Brain microvascular endothelial cell (primary cell): ENCODE measurements around the gene SEZ6L2.
"Not testable (repeated sequence)": the region's sequence is repeated elsewhere in the genome, so short reads cannot be mapped to it uniquely, and the experiment has no call there.

Experiments
- DNase-seq: peaks from one replicate; pipeline ENCODE4 v3.0.0-alpha.2; 2020
- H3K27ac ChIP-seq: fragments of 250-450 bp; sonication (Bioruptor Pico); 2 replicates; pipeline ENCODE4 v1.5.1; 2020; ENCODE audit warnings: mild to moderate bottlenecking, moderate library complexity
- H3K27me3 ChIP-seq: fragments of 250-450 bp; sonication (Bioruptor Pico); replicated peaks from 2 replicates; pipeline ENCODE4 v1.5.1; 2020; ENCODE audit warnings: mild to moderate bottlenecking
- H3K36me3 ChIP-seq: fragments of 250-450 bp; sonication (Bioruptor Pico); replicated peaks from 2 replicates; pipeline ENCODE4 v1.5.1; 2020; ENCODE audit warnings: mild to moderate bottlenecking
- H3K4me3 ChIP-seq: 2 replicates; pipeline ENCODE4 v1.5.1; 2011; ENCODE audit warnings: low read depth, mild to moderate bottlenecking, control low read depth, low read length, moderate library complexity
- in situ Hi-C: cut with HindIII; loops from 2 replicates; pipeline ENCODE4 v1.10.0; 2017; ENCODE audit warnings: low sequenced_read_pairs, low pct_ligation_motif_present
- TF ChIP-seq, protein P1 (sequence below): IDR thresholded peaks from 2 replicates; pipeline ENCODE4 v1.5.1; 2011; ENCODE audit warnings: low read depth, mild to moderate bottlenecking, moderate library complexity, low read length, control low read depth, inconsistent platforms; ENCODE audit errors: missing control alignments

The SEZ6L2 gene

DNA sequence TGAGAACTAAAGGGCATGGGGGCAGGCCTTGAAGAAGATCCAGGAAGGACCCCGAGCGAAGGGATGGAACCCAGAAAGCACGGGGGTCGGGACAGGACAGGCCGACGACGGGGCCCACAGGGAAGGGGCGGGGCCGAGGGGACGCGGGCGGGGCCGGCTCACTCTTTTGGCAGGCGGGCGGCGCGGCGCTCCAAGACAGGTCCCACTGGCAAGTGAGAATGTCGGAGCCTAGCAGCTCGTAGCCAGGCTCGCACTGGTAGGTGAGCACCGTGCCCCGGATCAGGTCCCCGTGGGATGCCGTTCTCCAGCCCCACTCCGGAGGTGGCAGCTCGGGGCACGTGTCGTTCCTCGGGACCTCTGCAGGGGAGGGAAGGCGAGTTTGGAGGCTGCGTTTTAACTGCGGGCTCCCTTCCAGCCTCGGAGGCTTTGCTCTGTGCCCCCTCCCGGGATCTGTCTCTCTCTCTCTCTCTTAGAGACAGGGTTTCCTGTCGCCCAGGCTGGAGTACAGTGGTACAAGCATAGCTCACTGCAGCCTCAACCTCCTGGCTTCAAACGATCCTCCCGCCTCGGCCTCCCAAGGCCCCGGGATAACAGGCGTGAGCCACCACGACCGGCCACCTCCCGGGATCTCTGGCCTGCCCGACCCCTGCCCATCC, 22.6 kb downstream of the SEZ6L2 start:
- H3K27me3 ChIP-seq, result peaks cover 9% of the 10 kb centered on the region
- H3K27ac ChIP-seq, result no peak overlapping the region
- DNase-seq, result no peak
- H3K4me3 ChIP-seq, result peak overlapping the region; percentile 29
- in situ Hi-C loops, result no loop called here
- no peaks in the 10 kb centered on the region for H3K36me3 ChIP-seq
- TF ChIP-seq, protein P1, sequence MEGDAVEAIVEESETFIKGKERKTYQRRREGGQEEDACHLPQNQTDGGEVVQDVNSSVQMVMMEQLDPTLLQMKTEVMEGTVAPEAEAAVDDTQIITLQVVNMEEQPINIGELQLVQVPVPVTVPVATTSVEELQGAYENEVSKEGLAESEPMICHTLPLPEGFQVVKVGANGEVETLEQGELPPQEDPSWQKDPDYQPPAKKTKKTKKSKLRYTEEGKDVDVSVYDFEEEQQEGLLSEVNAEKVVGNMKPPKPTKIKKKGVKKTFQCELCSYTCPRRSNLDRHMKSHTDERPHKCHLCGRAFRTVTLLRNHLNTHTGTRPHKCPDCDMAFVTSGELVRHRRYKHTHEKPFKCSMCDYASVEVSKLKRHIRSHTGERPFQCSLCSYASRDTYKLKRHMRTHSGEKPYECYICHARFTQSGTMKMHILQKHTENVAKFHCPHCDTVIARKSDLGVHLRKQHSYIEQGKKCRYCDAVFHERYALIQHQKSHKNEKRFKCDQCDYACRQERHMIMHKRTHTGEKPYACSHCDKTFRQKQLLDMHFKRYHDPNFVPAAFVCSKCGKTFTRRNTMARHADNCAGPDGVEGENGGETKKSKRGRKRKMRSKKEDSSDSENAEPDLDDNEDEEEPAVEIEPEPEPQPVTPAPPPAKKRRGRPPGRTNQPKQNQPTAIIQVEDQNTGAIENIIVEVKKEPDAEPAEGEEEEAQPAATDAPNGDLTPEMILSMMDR, result no peak

DNA sequence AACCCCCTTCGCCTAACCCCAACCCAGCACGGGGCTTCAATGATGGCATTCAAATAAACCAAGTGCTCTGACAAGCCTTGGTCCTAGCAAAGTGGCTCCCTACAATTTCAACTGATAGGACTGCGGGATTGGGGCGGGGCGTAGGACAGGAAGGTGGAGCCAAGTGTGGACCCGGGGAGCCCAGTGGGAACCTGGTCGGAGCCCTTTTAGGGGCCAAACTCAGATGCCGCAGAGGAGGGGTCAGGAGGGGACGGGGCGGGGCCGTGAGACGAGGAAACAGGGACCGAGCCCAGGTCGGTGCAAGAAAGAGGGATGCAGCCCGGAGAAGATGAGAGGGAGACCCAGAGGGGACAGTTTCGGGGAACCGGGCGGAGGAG, 23.1 kb downstream of the SEZ6L2 start:
- DNase-seq, result no peak
- in situ Hi-C loops, result no loop called here
- H3K27me3 ChIP-seq, result peaks cover 9% of the 10 kb centered on the region
- H3K27ac ChIP-seq, result no peak overlapping the region
- TF ChIP-seq, protein P1, result no peak
- peak overlapping the region; percentile 26 for H3K4me3 ChIP-seq
- no peaks in the 10 kb centered on the region for H3K36me3 ChIP-seq

DNA sequence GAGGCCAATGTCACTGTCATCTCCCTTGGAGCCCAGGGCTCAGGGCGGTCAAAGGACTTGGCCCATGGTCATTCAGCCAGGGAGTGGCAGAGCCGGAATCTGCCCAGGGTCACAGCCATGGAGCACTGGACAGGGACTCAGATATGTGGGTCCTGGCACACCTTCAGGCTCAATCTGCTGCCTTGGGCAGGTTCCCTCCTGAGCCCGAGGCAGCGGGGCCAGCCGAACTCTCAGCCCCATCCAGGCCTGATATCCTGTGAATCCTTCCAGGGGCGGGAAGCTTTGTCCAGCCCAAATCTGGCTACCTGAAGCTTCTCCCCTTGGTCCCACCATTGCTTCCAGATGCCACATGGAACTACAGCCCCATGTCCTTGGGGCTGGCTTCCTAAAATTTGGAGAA, 24.1 kb downstream of the SEZ6L2 start:
- H3K27me3 ChIP-seq, result peaks cover 9% of the 10 kb centered on the region
- in situ Hi-C loops, result no loop called here
- no peak overlapping the region for H3K4me3 ChIP-seq
- H3K36me3 ChIP-seq, result no peaks in the 10 kb centered on the region
- TF ChIP-seq, protein P1, result no peak
- no peak overlapping the region for H3K27ac ChIP-seq
- no peak for DNase-seq

DNA sequence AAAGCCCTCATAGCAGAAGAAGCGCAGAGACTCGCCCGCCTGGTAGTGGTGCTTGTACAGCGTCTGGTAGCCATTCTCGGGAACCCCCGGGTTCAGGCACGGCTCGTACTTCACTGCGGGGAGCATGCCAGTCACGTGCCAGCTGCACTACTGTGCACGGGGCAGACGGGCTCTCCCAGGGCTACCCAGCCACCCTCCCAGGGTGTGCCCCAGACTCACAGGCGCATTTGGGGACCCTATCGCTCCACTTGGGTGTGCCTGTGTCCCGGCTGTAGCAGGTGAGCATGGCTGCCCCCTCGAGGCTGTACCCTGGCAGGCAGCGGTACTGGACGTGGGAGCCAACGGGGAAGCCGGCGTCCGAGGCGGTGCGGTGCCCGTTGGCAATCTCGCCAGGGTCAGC, 26.0 kb downstream of the SEZ6L2 start:
- TF ChIP-seq, protein P1, result no peak
- in situ Hi-C loops, result no loop called here
- Histone ChIP-seq H3K36me3 (no peaks in the 10 kb centered on the region), H3K27me3 (peaks cover 9% of the 10 kb centered on the region), H3K4me3 (no peak overlapping the region), H3K27ac (no peak overlapping the region)
- no peak for DNase-seq

DNA sequence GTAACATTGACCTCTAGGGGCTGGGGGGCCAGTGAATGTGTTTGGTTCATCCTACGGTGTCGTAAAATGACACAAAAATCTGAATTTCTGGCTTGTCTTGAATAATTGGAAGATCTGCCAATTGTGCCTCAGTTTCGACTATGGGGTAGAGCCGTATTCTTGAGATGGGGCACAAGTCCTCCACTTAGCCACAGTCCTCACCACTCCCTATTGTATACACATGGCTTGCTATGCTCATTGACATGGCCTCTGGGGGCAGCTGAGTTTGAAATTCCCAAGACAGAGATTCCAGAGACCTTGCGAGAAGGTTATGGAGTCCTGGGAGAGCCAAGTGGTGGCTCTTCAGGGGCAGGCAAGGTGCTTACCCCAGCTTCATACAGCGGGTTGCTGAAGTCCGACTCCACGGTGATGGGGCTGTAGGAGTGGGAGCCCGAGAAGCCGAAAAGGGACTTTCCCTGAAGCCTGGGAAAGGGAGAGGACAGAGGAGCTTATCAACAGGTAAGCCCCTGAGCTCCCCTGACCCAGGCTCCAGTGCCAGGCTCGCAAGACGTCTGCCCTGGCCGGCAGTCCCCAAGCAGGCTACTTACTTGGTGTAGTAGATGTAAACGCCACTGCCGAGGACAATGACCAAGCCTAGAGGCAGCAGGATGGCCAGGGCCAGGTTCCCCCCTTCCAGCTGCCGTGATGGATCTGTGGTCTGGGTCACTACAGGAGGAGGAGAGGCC, 27.4 kb downstream of the SEZ6L2 start:
- Histone ChIP-seq H3K27me3 (peaks cover 4% of the 10 kb centered on the region), H3K4me3 (no peak overlapping the region), H3K36me3 (no peaks in the 10 kb centered on the region), H3K27ac (no peak overlapping the region)
- in situ Hi-C loops, result no loop called here
- DNase-seq, result no peak
- TF ChIP-seq, protein P1, result no peak

DNA sequence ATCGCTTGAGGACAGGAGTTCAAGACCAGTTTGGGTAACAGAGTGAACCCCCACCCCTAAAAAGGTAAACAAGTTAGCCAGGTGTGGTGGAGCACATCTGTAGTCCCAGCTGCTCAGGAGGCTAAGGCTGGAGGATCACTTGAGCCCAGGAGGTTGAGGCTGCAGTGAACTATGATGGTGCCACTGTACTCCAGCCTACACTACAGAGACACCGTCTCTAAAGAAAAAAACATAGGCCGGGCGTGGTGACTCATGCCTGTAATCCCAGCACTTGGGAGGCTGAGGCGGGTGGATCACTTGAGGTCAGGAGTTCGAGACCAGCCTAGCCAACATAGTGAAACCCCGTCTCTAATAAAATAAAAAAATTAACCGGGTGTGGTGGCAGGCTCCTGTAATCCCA, 30.3 kb downstream of the SEZ6L2 start:
- H3K36me3 ChIP-seq, DNase-seq, H3K27me3 ChIP-seq, in situ Hi-C loops, H3K27ac ChIP-seq, H3K4me3 ChIP-seq: not testable (repeated sequence)
